Measurements from ENCODE around the gene HDAC8. TPM values are rescaled to one million over a fixed set of nuclear protein-coding genes. Genes with fewer than 3 reads are reported as not detected.

HDAC8 gene
- total and polyA plus RNA-seq, 8 donors: 28.7 to 49.5 (median 39.6) TPM

- H3K4me1 ChIP-seq: no peaks in the 10 kb centered on the region
- peaks cover 0 to 7% of the 10 kb centered on the region in 2 donors for H3K27me3 ChIP-seq
- DNase-seq (no peak), ATAC-seq (no peak)
- TF ChIP-seq CTCF (IDR thresholded peaks at IDR 0.05): no peak
- H3K36me3 ChIP-seq: no peaks in the 10 kb centered on the region
- H3K27ac ChIP-seq: no peak overlapping the region
- no peaks in the 10 kb centered on the region for H3K9me3 ChIP-seq
- no peak overlapping the region for H3K4me3 ChIP-seq
- intact Hi-C loops (cut with DNase I): no loop called here
Measured at GRCh38 chrX:72282302-72282701, 290.3 kb downstream of the HDAC8 start.

DNA sequence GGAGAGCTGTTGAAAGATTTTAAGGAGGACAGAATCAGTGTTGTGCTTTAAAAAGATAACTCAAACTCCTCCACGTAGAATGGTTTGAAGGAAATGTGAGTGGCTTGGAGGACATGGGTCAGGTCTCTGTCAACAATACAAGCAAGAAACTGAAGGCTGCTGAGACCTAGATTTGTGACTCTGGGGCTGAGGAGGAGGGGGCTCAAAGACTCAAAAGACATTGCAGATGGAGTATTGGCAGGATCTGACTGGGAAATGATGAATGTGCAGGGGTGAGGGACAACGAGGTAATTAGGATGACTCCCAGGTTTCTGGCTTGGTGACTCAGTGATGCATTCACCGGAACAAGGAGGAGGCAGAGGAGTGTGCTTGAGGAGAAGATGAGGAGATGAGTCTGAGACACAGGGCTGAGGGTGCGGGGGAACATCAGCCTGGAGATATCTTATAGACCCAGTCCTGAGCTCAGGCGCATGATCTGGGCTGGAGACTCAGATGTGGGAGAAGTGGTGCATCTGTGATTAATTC, 292.3 kb downstream of the HDAC8 start:
- no peaks in the 10 kb centered on the region for H3K27me3 ChIP-seq
- H3K36me3 ChIP-seq: no peaks in the 10 kb centered on the region
- no peak for ATAC-seq
- peaks cover 8% of the 10 kb centered on the region in 2 donors for H3K4me1 ChIP-seq
- no peak overlapping the region for H3K27ac ChIP-seq
- intact Hi-C loops (cut with DNase I): no loop called here
- DNase-seq: no peak
- no peak overlapping the region for H3K4me3 ChIP-seq
- H3K9me3 ChIP-seq: no peaks in the 10 kb centered on the region
- no peak for TF ChIP-seq CTCF (IDR thresholded peaks at IDR 0.05)

Other genes starting within 250 kb of the HDAC8 start
- gene PHKA1, start 141.5 kb upstream of the HDAC8 start, total RNA-seq: 1 to 10 TPM; 4.8 TPM
- gene PHKA1, start 141.5 kb upstream of the HDAC8 start, polyA plus RNA-seq (ENCODE audit: insufficient read length in 6 of 6): 1 to 10 TPM; 2.8 to 5.0 (median 4.1) TPM
- gene DMRTC1B, start 204.0 kb upstream of the HDAC8 start, total RNA-seq: under 1 TPM; 0.45 to 0.47 TPM
- gene DMRTC1B, start 204.0 kb upstream of the HDAC8 start, polyA plus RNA-seq (ENCODE audit: insufficient read length in 6 of 6): 1 to 10 TPM; 2.2 to 4.2 (median 2.6) TPM
- not detected for gene FAM236B, start 209.8 kb upstream of the HDAC8 start, total RNA-seq
- under 1 TPM in 1 of 6 donors, not detected in 5; 0.61 TPM for gene FAM236B, start 209.8 kb upstream of the HDAC8 start, polyA plus RNA-seq (ENCODE audit: insufficient read length in 6 of 6)
- not detected for gene FAM236D, start 235.4 kb upstream of the HDAC8 start, total RNA-seq
- not detected for gene FAM236D, start 235.4 kb upstream of the HDAC8 start, polyA plus RNA-seq (ENCODE audit: insufficient read length in 6 of 6)

Measured in left lung (tissue), 10 donors.